ENCODE data around the gene ADK.
A peak's percentile ranks its signal among the peaks of the same experiment; 100 is the strongest.
"Not testable (repeated sequence)": the region's sequence is repeated elsewhere in the genome, so short reads cannot be mapped to it uniquely, and the experiment has no call there.

The ADK gene

DNA sequence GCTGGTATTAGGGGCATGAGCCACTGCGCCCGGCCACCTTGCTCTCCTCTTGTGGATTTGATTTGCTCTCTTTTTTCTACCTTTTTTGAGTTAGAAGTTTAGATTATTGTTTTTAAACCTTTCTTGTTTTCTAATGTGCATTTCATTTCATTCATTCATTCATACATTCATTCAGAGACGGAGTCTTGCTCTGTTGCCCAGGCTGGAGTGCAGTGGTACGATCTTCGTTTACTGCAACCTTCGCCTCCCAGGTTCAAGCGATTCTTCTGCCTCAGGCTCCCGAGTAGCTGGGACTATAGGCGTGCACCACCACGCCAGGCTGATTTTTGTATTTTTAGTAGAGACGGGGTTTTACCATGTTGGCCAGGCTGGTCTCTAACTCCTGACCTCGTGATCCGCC lies 37.6 kb downstream of the ADK start:
- H3K27ac Mint-ChIP-seq, result peak overlapping the region; percentile 86
- H3K4me3 Mint-ChIP-seq, result not testable (repeated sequence)

DNA sequence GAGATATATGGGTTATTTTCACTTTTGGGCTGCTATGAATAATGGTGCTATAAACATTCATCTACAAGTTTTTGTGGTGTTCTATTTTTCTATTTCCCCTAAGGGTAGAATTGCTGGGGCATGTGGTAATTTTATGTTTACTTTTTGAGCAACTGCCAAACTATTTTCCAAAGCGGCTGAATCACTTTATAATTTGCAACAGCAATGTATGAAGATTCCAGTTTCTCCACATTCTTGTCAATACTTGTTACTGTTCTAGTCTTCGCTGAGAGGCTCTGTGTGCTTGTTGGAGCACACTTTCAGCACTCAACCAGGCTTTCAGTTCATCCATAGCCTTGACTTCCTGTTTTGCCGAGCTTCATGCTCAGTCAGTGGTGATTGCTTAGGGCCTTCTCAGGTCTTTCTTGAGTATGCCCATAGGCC lies 39.0 kb downstream of the ADK start:
- Mint-ChIP-seq H3K27me3 (no peaks in the 10 kb centered on the region), H3K4me1 (peaks cover 81% of the 10 kb centered on the region), H3K4me3 (peak overlapping the region; percentile 49), H3K9me3 (no peaks in the 10 kb centered on the region), H3K36me3 (peaks cover 13% of the 10 kb centered on the region), H3K27ac (peak overlapping the region; percentile 86)
- peak; percentile 84 for ATAC-seq

More for the DNA sequence above, 37.6 kb downstream of the ADK start:
- Mint-ChIP-seq H3K36me3 (peaks cover 16% of the 10 kb centered on the region), H3K4me1 (peaks cover 72% of the 10 kb centered on the region)
- not testable (repeated sequence) for H3K9me3 Mint-ChIP-seq, ATAC-seq, H3K27me3 Mint-ChIP-seq

DNA sequence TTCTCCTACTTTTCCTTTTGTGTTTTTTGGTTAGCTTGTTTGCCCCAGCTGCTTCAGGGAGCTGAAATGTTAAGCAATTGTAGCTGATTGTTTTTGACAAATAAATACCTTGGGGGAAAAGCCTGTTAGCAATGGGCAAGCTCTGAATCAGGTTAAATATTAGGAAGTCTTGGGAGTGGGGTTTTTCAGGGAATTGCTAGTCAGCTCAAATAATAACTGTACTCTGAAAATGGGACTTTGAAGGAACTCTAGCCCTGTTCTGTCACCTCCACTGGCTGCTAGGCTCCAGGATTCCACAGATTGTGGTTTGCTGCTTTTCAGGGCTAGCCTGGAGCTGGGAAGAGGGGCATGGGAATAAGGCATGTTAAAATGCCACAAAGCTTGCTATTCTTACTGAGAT lies 39.5 kb downstream of the ADK start:
- Mint-ChIP-seq H3K4me3 (peak overlapping the region; percentile 49), H3K9me3 (no peaks in the 10 kb centered on the region), H3K27ac (peak overlapping the region; percentile 86), H3K36me3 (peaks cover 10% of the 10 kb centered on the region), H3K4me1 (peaks cover 80% of the 10 kb centered on the region), H3K27me3 (no peaks in the 10 kb centered on the region)
- ATAC-seq, result no peak

DNA sequence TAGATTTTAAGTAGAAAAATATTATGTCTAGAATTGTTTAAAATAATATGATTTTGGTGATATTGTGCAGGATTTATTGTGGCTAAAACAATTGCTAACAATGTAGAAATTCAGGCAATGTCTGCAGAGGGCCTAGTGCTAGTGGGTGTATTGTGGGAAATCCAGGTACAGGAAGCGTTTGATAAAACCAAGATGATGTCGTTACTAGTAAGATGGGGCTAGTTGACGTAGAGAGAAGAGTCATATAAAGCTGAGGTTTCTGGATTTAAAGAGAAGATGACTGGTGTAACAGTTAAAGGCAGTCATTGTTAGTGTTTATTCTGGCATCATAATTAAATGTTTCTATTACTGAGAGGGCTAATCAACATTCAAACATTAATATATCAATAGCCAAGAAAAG lies 43.5 kb downstream of the ADK start:
- H3K4me1 Mint-ChIP-seq, result peaks cover 65% of the 10 kb centered on the region
- no peak for ATAC-seq
- H3K9me3 Mint-ChIP-seq, result peaks cover 3% of the 10 kb centered on the region
- H3K36me3 Mint-ChIP-seq, result no peaks in the 10 kb centered on the region
- no peak overlapping the region for H3K27ac Mint-ChIP-seq
- H3K27me3 Mint-ChIP-seq, result no peaks in the 10 kb centered on the region
- no peak overlapping the region for H3K4me3 Mint-ChIP-seq

DNA sequence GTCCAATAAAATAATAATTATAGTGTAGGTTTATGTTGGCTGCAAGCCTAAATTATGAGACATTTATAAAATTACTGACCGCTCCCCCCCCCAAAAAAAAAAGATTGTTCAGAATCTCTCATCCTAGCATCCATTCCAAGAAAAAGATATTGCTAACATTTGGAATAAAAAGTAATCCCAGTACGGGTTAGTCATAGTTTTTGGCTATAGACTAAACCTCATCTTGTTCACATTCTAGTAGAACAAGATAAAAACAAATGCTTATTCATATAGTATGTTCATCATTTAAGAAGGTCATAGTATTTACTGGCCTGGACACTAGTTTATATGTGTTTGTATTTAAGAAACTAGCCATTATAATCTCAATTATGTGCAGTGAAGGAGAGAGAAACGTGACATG lies 44.0 kb downstream of the ADK start:
- Mint-ChIP-seq H3K27me3 (no peaks in the 10 kb centered on the region), H3K4me3 (no peak overlapping the region), H3K36me3 (no peaks in the 10 kb centered on the region), H3K27ac (no peak overlapping the region), H3K9me3 (peaks cover 3% of the 10 kb centered on the region), H3K4me1 (peaks cover 60% of the 10 kb centered on the region)
- ATAC-seq, result no peak

DNA sequence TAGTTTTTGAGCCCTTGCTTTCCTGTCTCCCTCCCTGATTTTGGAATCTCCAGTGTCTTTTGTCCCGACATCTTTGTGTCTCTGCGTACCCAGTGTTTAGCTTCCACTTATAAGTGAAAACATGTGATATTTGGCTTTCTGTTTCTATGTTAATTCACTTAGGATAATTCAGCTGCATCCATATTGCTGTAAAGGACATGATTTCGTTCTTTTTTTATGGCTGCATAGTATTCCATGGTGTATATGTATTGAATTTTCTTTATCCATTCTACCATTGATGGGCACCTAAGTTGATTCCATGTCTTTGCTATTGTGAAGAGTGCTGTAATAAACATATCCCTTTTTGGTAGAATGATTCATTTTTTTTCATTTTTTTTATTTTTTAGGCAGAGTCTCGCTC lies 48.3 kb downstream of the ADK start:
- no peak for ATAC-seq
- no peak overlapping the region for H3K27ac Mint-ChIP-seq
- H3K27me3 Mint-ChIP-seq, result no peaks in the 10 kb centered on the region
- peaks cover 26% of the 10 kb centered on the region for H3K4me1 Mint-ChIP-seq
- H3K36me3 Mint-ChIP-seq, result peaks cover 18% of the 10 kb centered on the region
- H3K4me3 Mint-ChIP-seq, result no peak overlapping the region
- peaks cover 3% of the 10 kb centered on the region for H3K9me3 Mint-ChIP-seq

DNA sequence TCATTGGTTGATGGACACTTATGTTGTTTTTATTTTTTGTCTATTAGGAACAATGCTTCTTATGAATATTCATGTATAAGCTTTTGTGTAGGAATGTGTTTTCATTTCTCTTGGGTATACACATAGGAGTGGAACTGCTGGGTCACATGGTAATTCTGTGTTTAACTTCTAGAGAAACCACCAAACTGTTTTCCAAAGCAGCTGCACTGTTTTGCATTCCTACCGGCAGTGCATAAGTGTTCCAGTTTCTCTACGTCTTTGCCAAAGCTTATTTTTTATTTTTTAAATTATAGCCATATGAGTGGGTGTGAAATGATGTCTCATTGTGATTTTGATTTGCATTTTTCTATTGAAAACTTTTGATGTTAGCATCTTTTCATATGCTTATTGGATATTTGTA lies 51.3 kb downstream of the ADK start:
- H3K9me3 Mint-ChIP-seq, result peaks cover 3% of the 10 kb centered on the region
- no peak for ATAC-seq
- H3K27me3 Mint-ChIP-seq, result no peaks in the 10 kb centered on the region
- no peak overlapping the region for H3K27ac Mint-ChIP-seq
- peaks cover 33% of the 10 kb centered on the region for H3K36me3 Mint-ChIP-seq
- peaks cover 16% of the 10 kb centered on the region for H3K4me1 Mint-ChIP-seq
- no peak overlapping the region for H3K4me3 Mint-ChIP-seq

DNA sequence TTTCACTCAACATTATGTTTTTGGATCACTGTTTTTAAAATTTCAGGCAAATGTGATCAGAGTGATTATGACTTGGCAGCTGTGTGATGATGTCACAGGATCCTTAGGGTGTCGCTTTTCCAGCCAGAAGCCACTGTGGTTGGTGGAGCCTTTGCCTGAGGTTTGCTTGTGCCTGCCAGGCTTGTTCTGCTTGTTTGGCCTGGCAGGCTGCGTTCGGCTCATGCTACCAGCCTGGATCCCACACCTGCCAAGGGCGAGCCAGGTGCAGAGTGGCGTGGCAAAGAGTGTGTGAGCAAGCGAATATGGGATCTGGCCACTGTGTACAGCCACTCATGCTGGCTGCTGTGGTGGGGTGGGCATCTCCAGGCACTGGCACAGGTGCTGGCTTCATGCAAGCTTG lies 55.7 kb downstream of the ADK start:
- Mint-ChIP-seq H3K36me3 (peaks cover 32% of the 10 kb centered on the region), H3K27me3 (no peaks in the 10 kb centered on the region), H3K9me3 (no peaks in the 10 kb centered on the region), H3K4me1 (peaks cover 24% of the 10 kb centered on the region), H3K27ac (peak overlapping the region; percentile 23), H3K4me3 (no peak overlapping the region)
- ATAC-seq, result no peak

DNA sequence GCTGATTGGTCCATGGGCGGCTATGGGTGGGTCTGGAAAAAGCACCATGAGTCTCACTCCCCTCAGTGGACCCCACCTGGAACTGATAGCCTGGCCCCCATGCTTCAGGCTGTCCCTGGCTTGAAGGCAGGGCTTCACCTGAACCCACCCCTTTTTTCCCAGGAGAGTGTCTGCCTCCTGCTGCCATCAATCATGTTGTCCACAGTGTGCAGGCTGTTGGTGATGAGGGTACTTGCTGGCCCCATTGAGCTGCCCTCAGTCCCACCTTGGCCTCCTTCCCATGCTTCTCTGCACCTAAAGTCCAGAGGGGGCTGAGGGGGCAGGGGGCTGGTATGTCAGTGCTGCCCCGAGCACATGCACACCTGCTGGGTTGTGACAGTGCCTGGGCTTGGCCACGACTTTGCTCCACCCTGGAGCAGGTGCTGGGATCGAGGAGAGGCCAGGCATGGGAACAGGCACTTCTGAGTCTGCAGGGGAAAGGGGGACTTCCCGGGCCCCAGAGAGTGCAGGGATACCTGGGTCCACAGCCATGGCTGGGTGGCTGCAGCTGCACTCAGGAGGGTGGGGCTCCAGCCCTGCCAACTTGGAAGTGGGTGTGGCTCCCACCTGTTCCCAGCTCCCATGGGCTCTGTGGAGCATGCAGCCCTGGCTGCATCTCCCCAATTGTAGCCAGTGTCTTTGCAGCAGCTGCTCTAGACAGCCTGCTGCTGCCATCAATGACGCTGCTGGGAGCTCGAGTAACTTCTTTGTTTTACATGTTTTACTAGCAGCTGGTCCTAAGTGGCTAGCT lies 56.9 kb downstream of the ADK start:
- Mint-ChIP-seq H3K36me3 (peaks cover 25% of the 10 kb centered on the region), H3K4me1 (peaks cover 34% of the 10 kb centered on the region), H3K9me3 (no peaks in the 10 kb centered on the region), H3K4me3 (no peak overlapping the region), H3K27me3 (no peaks in the 10 kb centered on the region), H3K27ac (no peak overlapping the region)
- peak; percentile 8 for ATAC-seq

DNA sequence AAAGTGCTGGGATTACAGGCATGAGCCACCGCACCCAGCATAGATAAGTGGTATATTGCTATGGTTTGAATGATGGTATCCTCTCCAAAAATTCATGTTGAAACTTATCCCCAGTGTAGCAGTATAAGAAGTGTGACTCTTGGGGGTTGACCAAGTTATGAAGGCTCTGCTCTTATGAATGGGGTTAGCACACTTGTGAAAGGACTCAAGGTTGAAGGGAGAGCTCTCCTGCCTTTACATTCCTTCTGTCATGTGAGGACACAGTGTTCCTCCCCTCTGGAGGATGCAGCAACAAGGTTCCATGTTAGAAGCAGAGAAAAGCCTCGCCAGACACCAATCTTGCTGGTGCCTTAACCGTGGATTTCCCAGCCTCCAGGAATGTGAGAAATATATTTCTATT lies 58.0 kb downstream of the ADK start:
- no peak overlapping the region for H3K4me3 Mint-ChIP-seq
- H3K27me3 Mint-ChIP-seq, result no peaks in the 10 kb centered on the region
- no peak for ATAC-seq
- no peak overlapping the region for H3K27ac Mint-ChIP-seq
- peaks cover 41% of the 10 kb centered on the region for H3K4me1 Mint-ChIP-seq
- H3K9me3 Mint-ChIP-seq, result no peaks in the 10 kb centered on the region
- H3K36me3 Mint-ChIP-seq, result peaks cover 25% of the 10 kb centered on the region

DNA sequence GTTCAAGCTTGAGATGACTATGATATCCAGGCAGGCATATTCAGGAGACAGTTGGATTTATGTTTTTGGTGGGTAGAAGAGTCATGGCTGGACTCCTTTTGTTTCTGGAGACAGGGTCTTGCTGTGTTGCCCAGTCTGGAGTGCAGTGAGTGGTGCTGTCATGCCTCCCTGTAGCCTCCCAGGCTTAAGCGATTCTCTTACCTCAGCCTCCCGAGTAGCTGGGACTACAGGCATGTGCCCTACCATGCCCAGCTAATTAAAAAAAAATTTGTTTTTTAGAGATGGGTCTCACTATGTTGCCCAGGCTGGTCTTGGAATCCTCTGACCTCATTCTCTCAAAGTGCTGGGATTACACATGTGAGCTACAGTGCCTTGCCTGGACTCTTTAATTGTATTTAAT lies 62.0 kb downstream of the ADK start:
- Mint-ChIP-seq H3K4me3 (no peak overlapping the region), H3K9me3 (no peaks in the 10 kb centered on the region), H3K27me3 (no peaks in the 10 kb centered on the region), H3K4me1 (peaks cover 26% of the 10 kb centered on the region), H3K27ac (peak overlapping the region; percentile 1), H3K36me3 (peaks cover 6% of the 10 kb centered on the region)
- ATAC-seq, result no peak

DNA sequence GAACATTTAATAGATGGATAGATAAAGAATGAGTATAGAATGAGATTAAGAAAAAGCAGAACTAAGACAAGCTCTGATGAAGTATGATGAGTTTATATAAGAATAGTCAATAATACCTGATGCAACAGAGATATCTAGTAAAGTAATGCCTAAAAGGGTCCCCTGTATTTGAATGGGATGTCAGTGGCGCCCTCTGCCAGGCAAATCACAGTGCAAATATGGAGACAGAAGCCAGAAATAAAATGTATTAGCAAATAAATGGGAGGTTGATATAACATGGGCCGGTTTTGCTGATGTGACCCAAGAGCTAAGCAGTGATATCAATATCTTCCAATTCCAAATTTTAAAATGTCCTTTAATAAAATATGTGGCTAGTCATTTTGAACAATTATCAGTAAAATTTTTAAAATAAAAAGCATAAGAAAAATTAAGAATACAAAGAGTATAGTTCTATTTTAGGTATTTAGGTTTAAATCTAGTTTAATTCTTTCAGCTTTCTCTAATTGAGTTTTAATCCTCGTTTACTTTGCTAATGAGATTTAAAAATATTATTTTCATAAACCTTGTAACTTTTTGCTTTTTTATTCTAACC lies 62.6 kb downstream of the ADK start:
- H3K4me3 Mint-ChIP-seq, result no peak overlapping the region
- no peaks in the 10 kb centered on the region for H3K9me3 Mint-ChIP-seq
- peaks cover 23% of the 10 kb centered on the region for H3K4me1 Mint-ChIP-seq
- H3K36me3 Mint-ChIP-seq, result peaks cover 6% of the 10 kb centered on the region
- ATAC-seq, result no peak
- no peaks in the 10 kb centered on the region for H3K27me3 Mint-ChIP-seq
- H3K27ac Mint-ChIP-seq, result no peak overlapping the region

DNA sequence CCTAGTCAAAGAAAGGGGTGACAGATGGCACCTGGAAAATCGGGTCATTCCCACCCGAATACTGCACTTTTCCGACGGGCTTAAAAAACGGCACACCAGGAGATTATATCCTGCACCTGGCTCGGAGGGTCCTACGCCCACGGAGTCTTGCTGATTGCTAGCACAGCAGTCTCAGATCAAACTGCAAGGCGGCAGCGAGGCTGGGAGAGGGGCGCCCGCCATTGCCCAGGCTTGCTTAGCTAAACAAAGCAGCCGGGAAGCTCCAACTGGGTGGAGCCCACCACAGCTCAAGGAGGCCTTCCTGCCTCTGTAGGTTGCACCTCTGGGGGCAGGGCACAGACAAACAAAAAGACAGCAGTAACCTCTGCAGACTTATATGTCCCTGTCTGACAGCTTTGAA lies 66.1 kb downstream of the ADK start:
- H3K4me1 Mint-ChIP-seq, result peaks cover 15% of the 10 kb centered on the region
- H3K9me3 Mint-ChIP-seq, H3K27ac Mint-ChIP-seq, H3K4me3 Mint-ChIP-seq, ATAC-seq, H3K36me3 Mint-ChIP-seq, H3K27me3 Mint-ChIP-seq: not testable (repeated sequence)

DNA sequence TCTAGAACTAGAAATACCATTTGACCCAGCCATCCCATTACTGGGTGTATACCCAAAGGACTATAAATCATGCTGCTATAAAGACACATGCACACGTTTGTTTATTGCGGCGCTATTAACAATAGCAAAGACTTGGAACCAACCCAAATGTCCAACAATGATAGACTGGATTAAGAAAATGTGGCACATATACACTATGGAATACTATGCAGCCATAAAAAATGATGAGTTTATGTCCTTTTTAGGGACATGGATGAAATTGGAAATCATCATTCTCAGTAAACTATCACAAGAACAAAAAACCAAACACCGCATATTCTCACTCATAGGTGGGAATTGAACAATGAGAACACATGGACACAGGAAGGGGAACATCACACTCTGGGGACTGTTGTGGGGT lies 71.4 kb downstream of the ADK start:
- H3K27me3 Mint-ChIP-seq, H3K4me1 Mint-ChIP-seq, H3K27ac Mint-ChIP-seq, H3K9me3 Mint-ChIP-seq, ATAC-seq, H3K36me3 Mint-ChIP-seq, H3K4me3 Mint-ChIP-seq: not testable (repeated sequence)

DNA sequence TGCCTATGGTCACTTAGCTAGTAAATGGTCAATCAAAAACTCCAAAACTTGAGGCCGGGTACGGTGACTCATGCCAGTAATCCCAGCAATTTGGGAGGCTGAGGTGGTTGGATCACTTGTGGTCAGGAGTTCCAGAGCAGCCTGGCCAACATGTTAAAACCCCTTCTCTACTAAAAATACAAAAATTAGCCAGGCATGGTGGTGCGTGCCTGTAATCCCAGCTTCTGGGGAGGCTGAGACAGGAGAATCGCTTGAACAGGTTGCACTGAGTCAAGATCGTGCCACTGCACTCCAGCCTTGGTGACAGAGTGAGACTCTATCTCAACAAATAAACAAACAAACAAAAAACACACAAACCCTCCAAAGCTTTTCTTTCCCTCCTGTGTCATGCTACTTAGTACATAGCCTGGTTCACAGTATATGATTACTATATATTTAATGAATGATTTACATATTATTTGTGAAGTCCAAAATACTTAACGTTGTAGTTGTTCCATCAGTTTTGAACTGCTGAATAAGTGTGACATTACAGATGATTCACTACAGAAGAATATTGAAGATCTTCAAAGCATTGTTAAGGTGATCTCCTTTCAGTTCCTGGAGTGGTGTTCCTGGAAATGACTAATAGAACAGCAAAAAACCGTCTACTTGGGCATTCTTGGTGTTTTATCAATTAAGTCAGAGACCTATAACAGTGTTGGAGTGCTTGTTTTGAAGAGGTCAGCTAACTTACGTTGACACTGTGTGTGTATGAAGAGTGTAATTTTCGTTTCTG lies 72.9 kb downstream of the ADK start:
- Mint-ChIP-seq H3K27me3 (no peaks in the 10 kb centered on the region), H3K9me3 (no peaks in the 10 kb centered on the region), H3K27ac (peak overlapping the region; percentile 32), H3K36me3 (no peaks in the 10 kb centered on the region), H3K4me3 (no peak overlapping the region), H3K4me1 (peaks cover 12% of the 10 kb centered on the region)
- ATAC-seq, result no peak

All from stimulated activated memory B cell treated with anti-CD40 and anti-IgM and Interleukin-4, amounts not matched to agents 10 μg/mL and 1 μg/mL and 100 μg/mL, for 72 hours (primary cell).